ENCODE results near the gene IMPACT. TPM values are rescaled to one million over a fixed set of nuclear protein-coding genes. Genes with fewer than 3 reads are reported as not detected.
A peak's percentile ranks its signal among the peaks of the same experiment; 100 is the strongest.

Gene IMPACT
- total RNA-seq, 2 experiments from 2014 or later = 8.4 to 10.6 TPM

GRCh38 chr18:24402209-24402785, 24.2 kb upstream of the IMPACT start:
- peak in 2 of 14 experiments; percentile 16 to 19 for DNase-seq
- H3K4me1 ChIP-seq (ENCODE audit: insufficient read depth, low read length) = peaks cover 11% of the 10 kb centered on the region
- no peak overlapping the region for H3K4me3 ChIP-seq (ENCODE audit: low read length)
- ChIA-PET POLR2A (no interaction called here), CTCF (no interaction called here)
- intact Hi-C loops (cut with DNase I, micrococcal nuclease) = no loop called here
- TF ChIP-seq, protein P1, sequence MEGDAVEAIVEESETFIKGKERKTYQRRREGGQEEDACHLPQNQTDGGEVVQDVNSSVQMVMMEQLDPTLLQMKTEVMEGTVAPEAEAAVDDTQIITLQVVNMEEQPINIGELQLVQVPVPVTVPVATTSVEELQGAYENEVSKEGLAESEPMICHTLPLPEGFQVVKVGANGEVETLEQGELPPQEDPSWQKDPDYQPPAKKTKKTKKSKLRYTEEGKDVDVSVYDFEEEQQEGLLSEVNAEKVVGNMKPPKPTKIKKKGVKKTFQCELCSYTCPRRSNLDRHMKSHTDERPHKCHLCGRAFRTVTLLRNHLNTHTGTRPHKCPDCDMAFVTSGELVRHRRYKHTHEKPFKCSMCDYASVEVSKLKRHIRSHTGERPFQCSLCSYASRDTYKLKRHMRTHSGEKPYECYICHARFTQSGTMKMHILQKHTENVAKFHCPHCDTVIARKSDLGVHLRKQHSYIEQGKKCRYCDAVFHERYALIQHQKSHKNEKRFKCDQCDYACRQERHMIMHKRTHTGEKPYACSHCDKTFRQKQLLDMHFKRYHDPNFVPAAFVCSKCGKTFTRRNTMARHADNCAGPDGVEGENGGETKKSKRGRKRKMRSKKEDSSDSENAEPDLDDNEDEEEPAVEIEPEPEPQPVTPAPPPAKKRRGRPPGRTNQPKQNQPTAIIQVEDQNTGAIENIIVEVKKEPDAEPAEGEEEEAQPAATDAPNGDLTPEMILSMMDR (IDR thresholded peaks at IDR 0.05) = no peak
- H3K4me3 Mint-ChIP-seq = no peak overlapping the region
- ATAC-seq (ENCODE audit: poor library complexity) = no peak
- H3K9me3 ChIP-seq (ENCODE audit: control insufficient read depth in 1 of 2, insufficient read depth in 1 of 2, low read length in 2 of 2) = peaks cover 0 to 5% of the 10 kb centered on the region in 2 experiments
- H3K27me3 Mint-ChIP-seq = peaks cover 39% of the 10 kb centered on the region
- no peaks in the 10 kb centered on the region for H3K9me3 Mint-ChIP-seq
- no peak overlapping the region for H3K27ac ChIP-seq (ENCODE audit: low read depth in 1 of 2, low read length in 2 of 2)
- no peaks in the 10 kb centered on the region for H3K36me3 Mint-ChIP-seq (ENCODE audit: low read depth)
- peaks cover 7% of the 10 kb centered on the region for H3K4me1 Mint-ChIP-seq (ENCODE audit: low read depth)
- no peak overlapping the region for H3K27ac Mint-ChIP-seq
- H3K36me3 ChIP-seq (ENCODE audit: insufficient read depth, low read length) = no peaks in the 10 kb centered on the region
- H3K27me3 ChIP-seq (ENCODE audit: control insufficient read depth in 1 of 2, insufficient read depth in 2 of 2, low read length in 2 of 2) = peaks cover 4 to 15% of the 10 kb centered on the region in 2 experiments

DNA sequence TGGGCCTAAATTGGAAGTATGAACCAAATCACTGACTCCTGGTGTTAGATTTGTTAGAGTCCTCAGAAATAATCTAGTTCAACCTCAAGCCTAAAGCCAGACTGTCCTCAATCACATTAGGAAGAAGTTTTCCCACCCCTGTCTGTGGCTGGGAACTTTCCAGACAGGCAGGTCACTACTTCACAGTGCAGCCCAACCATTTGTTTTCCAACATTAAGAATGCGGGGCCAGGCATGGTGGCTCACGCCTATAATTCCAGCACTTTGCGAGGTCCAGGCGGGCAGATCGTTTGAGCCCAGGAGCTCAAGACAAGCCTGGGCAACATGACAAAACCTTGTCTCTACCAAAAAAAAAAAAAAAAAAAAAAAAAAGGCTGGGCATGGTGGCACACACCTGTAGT, 23.4 kb upstream of the IMPACT start:
- H3K4me1 Mint-ChIP-seq (ENCODE audit: low read depth) = peaks cover 4% of the 10 kb centered on the region
- CTCF ChIA-PET = no interaction called here
- no peaks in the 10 kb centered on the region for H3K9me3 Mint-ChIP-seq

DNA sequence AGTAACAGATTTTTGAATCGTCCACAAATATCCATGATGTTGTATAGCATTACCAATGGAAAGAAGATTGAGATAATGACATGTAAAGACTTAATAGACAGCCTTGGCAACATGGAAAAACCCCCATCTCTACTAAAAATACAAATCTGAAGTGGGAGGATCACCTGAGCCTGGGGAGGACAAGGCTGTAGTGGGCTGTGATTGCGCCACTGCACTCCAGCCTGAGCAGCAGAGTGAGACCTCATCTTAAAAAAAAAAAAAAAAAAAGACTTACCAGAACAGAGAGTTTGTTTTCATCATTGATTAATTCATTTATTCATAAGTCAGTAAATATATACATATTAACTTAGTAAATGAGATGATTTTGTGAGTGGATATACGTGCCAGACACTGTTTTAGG, 21.9 kb upstream of the IMPACT start:
- Histone ChIP-seq H3K4me1 (ENCODE audit: insufficient read depth, low read length) (no peaks in the 10 kb centered on the region), H3K9me3 (ENCODE audit: control insufficient read depth in 1 of 2, insufficient read depth in 1 of 2, low read length in 2 of 2) (peaks cover 0 to 5% of the 10 kb centered on the region in 2 experiments), H3K27me3 (ENCODE audit: control insufficient read depth in 1 of 2, insufficient read depth in 2 of 2, low read length in 2 of 2) (peaks cover 12 to 18% of the 10 kb centered on the region in 2 experiments), H3K27ac (ENCODE audit: low read depth in 1 of 2, low read length in 2 of 2) (no peak overlapping the region), H3K4me3 (ENCODE audit: low read length) (no peak overlapping the region), H3K36me3 (ENCODE audit: insufficient read depth, low read length) (no peaks in the 10 kb centered on the region)
- intact Hi-C loops (cut with DNase I, micrococcal nuclease) = no loop called here
- ATAC-seq (ENCODE audit: poor library complexity) (no peak), DNase-seq (no peak)
- CTCF ChIA-PET = no interaction called here
- Mint-ChIP-seq H3K4me3 (no peak overlapping the region), H3K9me3 (no peaks in the 10 kb centered on the region), H3K27me3 (peaks cover 59% of the 10 kb centered on the region), H3K27ac (no peak overlapping the region), H3K36me3 (ENCODE audit: low read depth) (no peaks in the 10 kb centered on the region), H3K4me1 (ENCODE audit: low read depth) (no peaks in the 10 kb centered on the region)
- TF ChIP-seq, protein P1 (IDR thresholded peaks at IDR 0.05) = no peak
- POLR2A ChIA-PET = no interaction called here

More for the DNA sequence above, 23.4 kb upstream of the IMPACT start:
- no peak for DNase-seq
- H3K4me1 ChIP-seq (ENCODE audit: insufficient read depth, low read length) = peaks cover 5% of the 10 kb centered on the region
- Mint-ChIP-seq H3K27ac (no peak overlapping the region), H3K4me3 (no peak overlapping the region), H3K27me3 (peaks cover 47% of the 10 kb centered on the region), H3K36me3 (ENCODE audit: low read depth) (no peaks in the 10 kb centered on the region)
- intact Hi-C loops (cut with DNase I, micrococcal nuclease) = no loop called here
- POLR2A ChIA-PET = no interaction called here
- no peak overlapping the region for H3K4me3 ChIP-seq (ENCODE audit: low read length)
- no peak overlapping the region for H3K27ac ChIP-seq (ENCODE audit: low read depth in 1 of 2, low read length in 2 of 2)
- peaks cover 6 to 18% of the 10 kb centered on the region in 2 experiments for H3K27me3 ChIP-seq (ENCODE audit: control insufficient read depth in 1 of 2, insufficient read depth in 2 of 2, low read length in 2 of 2)
- no peak for ATAC-seq (ENCODE audit: poor library complexity)
- peaks cover 0 to 5% of the 10 kb centered on the region in 2 experiments for H3K9me3 ChIP-seq (ENCODE audit: control insufficient read depth in 1 of 2, insufficient read depth in 1 of 2, low read length in 2 of 2)
- TF ChIP-seq, protein P1 (IDR thresholded peaks at IDR 0.05) = no peak
- H3K36me3 ChIP-seq (ENCODE audit: insufficient read depth, low read length) = no peaks in the 10 kb centered on the region
